ENCODE measurements around the gene CGNL1.

Gene CGNL1

DNA sequence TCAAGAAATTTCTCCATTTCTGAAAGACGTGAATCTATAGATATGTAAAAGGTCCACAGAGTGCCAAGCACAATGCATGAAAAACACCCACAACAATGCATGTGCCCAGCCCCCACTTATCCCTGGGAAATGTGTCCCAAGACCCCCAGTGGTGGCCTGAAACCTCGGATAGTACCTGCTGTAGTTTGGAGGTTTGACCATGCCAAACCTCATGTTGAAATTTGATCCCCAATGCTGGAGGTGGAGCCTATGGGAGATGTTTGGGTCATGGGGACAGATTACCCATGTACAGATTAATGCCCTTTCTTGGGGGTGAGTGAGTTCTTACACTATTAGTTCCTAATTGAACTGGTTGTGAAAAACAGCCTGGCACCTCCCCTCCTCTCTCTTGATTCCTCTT is 194.0 kb downstream of the CGNL1 start:
- no peak for DNase-seq (ENCODE audit: low read depth, low spot score)

DNA sequence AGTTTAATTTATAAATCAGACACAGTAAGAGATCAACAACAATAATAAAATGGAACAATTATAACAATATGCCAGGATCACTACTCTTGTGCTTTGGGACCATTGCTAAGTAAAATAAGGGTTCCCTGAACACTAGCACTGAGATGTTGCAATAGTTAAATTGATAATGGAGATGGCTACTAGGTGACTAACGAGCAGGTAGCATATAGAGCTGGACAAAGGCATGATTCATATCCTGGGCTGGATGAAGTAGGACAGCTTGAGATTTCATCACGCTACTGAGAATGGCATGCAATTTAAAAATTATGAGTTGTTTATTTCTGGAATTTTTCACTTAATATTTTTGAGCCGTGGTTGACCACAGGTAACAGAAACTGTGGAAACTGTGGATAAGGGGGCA is 194.7 kb downstream of the CGNL1 start:
- DNase-seq (ENCODE audit: low read depth, low spot score): no peak

- DNase-seq (ENCODE audit: low read depth, low spot score): no peak
Measured at GRCh38 chr15:57571725-57572124, 195.4 kb downstream of the CGNL1 start.

- DNase-seq (ENCODE audit: low read depth, low spot score): no peak
Measured at GRCh38 chr15:57572468-57572867, 196.2 kb downstream of the CGNL1 start.

DNA sequence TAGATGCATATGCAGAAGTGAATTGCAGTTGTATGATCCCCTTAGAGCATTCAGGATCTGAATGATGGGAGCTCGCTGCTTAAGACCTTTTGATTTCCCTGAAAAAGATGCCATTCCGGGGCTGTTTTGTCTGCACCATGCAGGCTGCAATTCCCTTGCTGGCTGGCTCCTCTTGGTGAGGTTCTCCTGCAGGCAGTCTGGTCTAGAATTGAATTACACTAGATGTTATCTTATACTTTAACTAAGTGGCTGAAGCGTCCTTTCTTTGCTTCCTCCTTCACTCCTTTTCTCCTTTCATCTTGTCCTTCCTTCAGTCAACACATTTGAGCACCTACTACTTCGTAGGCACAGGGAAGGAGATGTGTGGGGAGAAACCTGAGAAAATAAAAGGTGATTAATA is 196.8 kb downstream of the CGNL1 start:
- no peak for DNase-seq (ENCODE audit: low read depth, low spot score)

- DNase-seq (ENCODE audit: low read depth, low spot score): no peak
Measured at GRCh38 chr15:57575363-57575762, 199.1 kb downstream of the CGNL1 start.

- DNase-seq (ENCODE audit: low read depth, low spot score): no peak
Measured at GRCh38 chr15:57578288-57578900, 202.1 kb downstream of the CGNL1 start.

DNA sequence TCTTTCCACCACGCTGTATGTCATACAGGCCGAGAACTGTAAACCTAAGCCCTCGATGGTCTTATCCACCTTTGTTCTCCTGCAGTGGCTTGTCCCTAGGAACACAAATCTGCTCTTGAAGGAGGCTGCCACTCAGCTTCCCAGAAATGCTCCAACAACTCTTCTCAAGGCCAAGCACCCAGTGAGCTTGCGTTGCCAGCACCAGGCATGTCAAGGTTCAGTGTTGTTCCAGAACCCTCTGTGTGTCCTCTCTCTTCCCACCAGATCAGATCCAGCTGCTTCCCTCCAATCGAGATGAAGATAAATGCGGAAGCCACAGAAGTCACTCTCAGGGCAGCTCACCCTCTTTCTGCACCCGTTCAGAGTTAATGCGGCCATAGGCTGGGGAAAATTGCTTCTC is 204.1 kb downstream of the CGNL1 start:
- no peak for DNase-seq (ENCODE audit: low read depth, low spot score)

DNA sequence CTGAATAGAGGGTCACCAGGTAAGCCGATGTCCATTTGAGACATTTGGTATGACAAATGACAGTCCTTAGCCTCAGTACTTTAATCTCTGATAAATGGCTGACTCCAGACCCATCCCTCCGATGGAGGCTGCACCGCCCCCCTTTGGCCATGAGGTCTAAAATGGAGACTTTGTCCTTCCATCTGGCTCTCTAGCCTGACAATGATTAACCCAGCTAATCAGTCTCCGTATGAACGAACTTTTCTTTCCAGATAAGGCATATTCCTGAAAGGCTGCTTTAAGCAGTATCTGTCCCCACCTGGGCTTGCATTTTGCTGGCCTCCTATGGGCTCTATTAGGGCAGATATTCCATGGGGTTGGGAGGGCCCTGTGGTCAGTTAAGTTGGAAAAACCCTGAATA is 204.6 kb downstream of the CGNL1 start:
- no peak for DNase-seq (ENCODE audit: low read depth, low spot score)

GRCh38 chr15:57582090-57582489 is 205.8 kb downstream of the CGNL1 start:
- no peak for DNase-seq (ENCODE audit: low read depth, low spot score)

GRCh38 chr15:57583282-57583681 is 207.0 kb downstream of the CGNL1 start:
- no peak for DNase-seq (ENCODE audit: low read depth, low spot score)

GRCh38 chr15:57583720-57584119 is 207.4 kb downstream of the CGNL1 start:
- DNase-seq (ENCODE audit: low read depth, low spot score): no peak

GRCh38 chr15:57586661-57587424 is 210.5 kb downstream of the CGNL1 start:
- DNase-seq (ENCODE audit: low read depth, low spot score): no peak

- no peak for DNase-seq (ENCODE audit: low read depth, low spot score)
Measured at GRCh38 chr15:57589281-57589680, 213.0 kb downstream of the CGNL1 start.

GRCh38 chr15:57589754-57590153 is 213.4 kb downstream of the CGNL1 start:
- no peak for DNase-seq (ENCODE audit: low read depth, low spot score)

- no peak for DNase-seq (ENCODE audit: low read depth, low spot score)
Measured at GRCh38 chr15:57591237-57591821, 215.0 kb downstream of the CGNL1 start.

- DNase-seq (ENCODE audit: low read depth, low spot score): no peak
Measured at GRCh38 chr15:57591822-57592367, 215.6 kb downstream of the CGNL1 start, which contains the start of gene MYZAP. Gene MYZAP, plus strand, starts transcription at chr15:57591904. Its CDS starts 131 bp downstream, at chr15:57592035.

DNA sequence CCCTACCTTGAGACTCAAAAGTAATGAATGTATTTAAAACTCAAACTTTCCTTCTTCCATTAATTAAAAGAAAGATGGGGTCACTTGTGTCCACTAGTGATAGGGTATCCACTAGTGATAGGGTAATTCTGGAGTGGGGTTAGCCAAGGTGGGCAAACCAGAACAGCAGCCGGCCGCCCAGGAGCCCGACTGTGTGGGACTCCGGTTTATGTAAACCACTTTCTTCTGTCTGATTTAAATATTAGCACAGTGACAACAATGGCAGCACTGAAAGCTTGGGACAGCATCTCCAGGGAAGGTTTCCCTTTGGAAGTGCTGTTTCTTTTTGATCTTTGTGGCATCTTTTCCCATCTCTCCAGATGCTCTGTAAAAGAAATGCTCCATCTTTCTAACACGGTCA is 216.1 kb downstream of the CGNL1 start:
- DNase-seq (ENCODE audit: low read depth, low spot score): no peak

- no peak for DNase-seq (ENCODE audit: low read depth, low spot score)
Measured at GRCh38 chr15:57592836-57593420, 216.6 kb downstream of the CGNL1 start.

- no peak for DNase-seq (ENCODE audit: low read depth, low spot score)
Measured at GRCh38 chr15:57594479-57594878, 218.2 kb downstream of the CGNL1 start.

GRCh38 chr15:57595011-57595866 is 218.9 kb downstream of the CGNL1 start:
- DNase-seq (ENCODE audit: low read depth, low spot score): no peak
